Right lobe of liver (tissue), 6 donors: ENCODE measurements around the gene RPL6. TPM values are rescaled to one million over a fixed set of nuclear protein-coding genes. Genes with fewer than 3 reads are reported as not detected.

Experiments
- ATAC-seq, 4 donors: fragments of 200-7000 bp; cut with Tn5 transposase; one replicate each; pipeline ENCODE4 v1.9.1; 2020; ENCODE audit warnings: mild to moderate bottlenecking in 4 of 4, moderate library complexity in 4 of 4
- DNase-seq, 3 donors: peaks; one replicate each; pipeline ENCODE4 v3.0.0-alpha.2; 2020
- H3K27ac ChIP-seq, 3 donors: fragments of 200-600 bp; one replicate each; pipeline ENCODE4 v1.8.0; 2022
- H3K27me3 ChIP-seq, 2 donors: fragments of 200-600 bp; one replicate each; pipeline ENCODE4 v1.8.0; 2022
- H3K36me3 ChIP-seq, 4 donors: fragments of 200-600 bp; sonication (generic) in 1 of 4; one replicate each; pipeline versions ENCODE4 v1.5.1 to v1.8.0; 2017 to 2022; ENCODE audit warnings: control low read depth in 1 of 4
- H3K4me1 ChIP-seq, 4 donors: fragments of 200-600 bp; sonication (generic) in 1 of 4; one replicate each; pipeline versions ENCODE4 v1.5.1 to v1.8.0; 2017 to 2022; ENCODE audit warnings: control low read depth in 1 of 4
- H3K4me3 ChIP-seq, 3 donors: fragments of 200-600 bp; one replicate each; pipeline ENCODE4 v1.8.0; 2022
- H3K9me3 ChIP-seq, 4 donors: fragments of 200-600 bp; sonication (generic) in 1 of 4; one replicate each; pipeline versions ENCODE4 v1.5.1 to v1.8.0; 2017 to 2022; ENCODE audit warnings: control low read depth in 1 of 4
- CTCF ChIP-seq, 4 donors: fragments of 200-600 bp in 3 of 4; fragments of 450-650 bp in 1 of 4; IDR thresholded peaks; one replicate each; pipeline versions ENCODE4 v1.5.1 to v1.8.0; 2016 to 2022; ENCODE audit warnings: antibody characterized with exemption in 4 of 4, mild to moderate bottlenecking in 2 of 4
- POLR2A ChIP-seq: fragments of 450-650 bp; IDR thresholded peaks from one replicate; pipeline ENCODE4 v1.6.1; 2017; ENCODE audit warnings: antibody characterized with exemption, mild to moderate bottlenecking
- WGBS: methylation state at CpG from one replicate; pipeline ENCODE4 v1.1.6; 2018; ENCODE audit warnings: low coverage, low lambda C conversion rate; ENCODE audit not compliant: insufficient coverage; ENCODE audit errors: missing lambda C conversion rate; 5-methylcytosine and 5-hydroxymethylcytosine counted together
- intact Hi-C, 2 donors: fragments of 100-400 bp; cut with DNase I; formaldehyde crosslinking; loops; one replicate each; pipeline versions ENCODE4 v1.11.2 to v1.14.1; 2022
- total RNA-seq, 6 experiments: library from RNA; depleted of rRNA in 2 of 6; stranded (reverse); fragments of >200 nt in 2 of 6; fragmentation: NEBNext Ultra II Directional in 3 of 6; extraction: Animal tissue kit (Norgen Biotek cat#: 25700) in 3 of 6; gene quantifications; one replicate each; pipeline versions ENCODE4 v1.1.0 to v1.2.4, GENCODE V29; 2016 to 2023
- donor health status: DM: no; HTN: yes; CAD: no.
- donor health status: DM: no; HTN: no; CAD: no.
- donor health status: DM: no; HTN: no; CAD: no.
- donor health status: DM: no; HTN: yes; CAD: no.
- donor health status: DM: no; HTN: yes; CAD: no.

Gene RPL6
- total RNA-seq, 6 experiments from 2014 or later, result 393 to 887 (median 470) TPM

DNA sequence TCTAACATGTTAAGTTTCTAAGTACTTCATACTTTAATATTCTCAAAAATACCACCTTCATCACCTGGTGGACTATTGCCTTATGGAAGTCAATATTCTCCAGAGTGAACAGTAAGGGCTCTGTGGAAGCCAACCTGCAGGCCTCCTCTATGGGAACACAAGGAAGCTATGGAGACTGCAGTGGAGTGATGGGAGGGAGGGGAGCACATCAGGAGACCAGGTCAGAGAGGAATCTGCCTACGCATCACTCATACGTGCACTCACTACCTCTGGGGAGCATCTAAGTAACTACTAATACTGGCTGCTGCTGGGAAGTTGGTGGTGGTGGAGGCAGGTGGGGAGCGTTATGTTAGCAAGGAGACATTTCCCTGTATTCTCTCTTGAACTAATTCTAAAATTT lies 47.1 kb downstream of the RPL6 start:
- intact Hi-C loops, result no loop called here
- no peak for ATAC-seq
- Histone ChIP-seq H3K36me3 (no peaks in the 10 kb centered on the region), H3K4me3 (no peak overlapping the region), H3K9me3 (no peaks in the 10 kb centered on the region), H3K27me3 (no peaks in the 10 kb centered on the region), H3K27ac (no peak overlapping the region), H3K4me1 (no peaks in the 10 kb centered on the region)
- no peak for DNase-seq
- no peak for TF ChIP-seq POLR2A
- TF ChIP-seq CTCF (IDR thresholded peaks at IDR 0.05), result no peak
- WGBS, result 83% methylated on average over 3 of the region's 3 CpGs

DNA sequence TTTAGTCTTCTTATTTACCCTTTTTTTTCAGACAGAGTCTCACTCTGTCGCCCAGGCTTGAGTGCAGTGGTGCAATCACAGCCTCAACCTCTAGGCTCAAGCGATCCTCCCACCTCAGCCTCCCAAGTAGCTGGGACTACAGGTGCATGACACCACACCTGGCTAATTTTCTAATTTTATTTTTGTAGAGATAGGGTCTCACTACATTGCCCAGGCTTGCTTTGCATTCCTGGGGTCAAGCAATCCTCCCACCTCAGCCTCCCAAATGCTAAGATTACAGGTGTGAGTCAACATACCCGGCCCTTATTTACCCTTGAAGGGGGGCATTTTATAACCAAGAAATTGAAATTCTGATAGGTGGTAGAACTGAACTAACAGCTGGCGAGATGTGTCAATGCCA lies 48.1 kb downstream of the RPL6 start:
- 92% methylated on average over 4 of the region's 4 CpGs for WGBS
- DNase-seq, result no peak
- ATAC-seq, result no peak
- Histone ChIP-seq H3K4me1 (no peaks in the 10 kb centered on the region), H3K27ac (no peak overlapping the region), H3K4me3 (no peak overlapping the region), H3K36me3 (no peaks in the 10 kb centered on the region), H3K27me3 (no peaks in the 10 kb centered on the region), H3K9me3 (no peaks in the 10 kb centered on the region)
- no peak for TF ChIP-seq CTCF (IDR thresholded peaks at IDR 0.05)
- TF ChIP-seq POLR2A, result no peak
- intact Hi-C loops, result no loop called here

- TF ChIP-seq CTCF (IDR thresholded peaks at IDR 0.05) (no peak), POLR2A (no peak)
- H3K36me3 ChIP-seq, result no peaks in the 10 kb centered on the region
- DNase-seq (no peak), ATAC-seq (no peak)
- no peak overlapping the region for H3K4me3 ChIP-seq
- no peak overlapping the region for H3K27ac ChIP-seq
- intact Hi-C loops, result no loop called here
- WGBS, result 95% methylated on average over 3 of the region's 4 CpGs
- H3K4me1 ChIP-seq, result no peaks in the 10 kb centered on the region
- H3K27me3 ChIP-seq, result no peaks in the 10 kb centered on the region
- H3K9me3 ChIP-seq, result no peaks in the 10 kb centered on the region
Observed at GRCh38 chr12:112359290-112359689, 50.1 kb downstream of the RPL6 start.

- 94% methylated on average over 2 of the region's 2 CpGs for WGBS
Observed at GRCh38 chr12:112357214-112357613, 52.2 kb downstream of the RPL6 start.

More at GRCh38 chr12:112357214-112357613, 52.2 kb downstream of the RPL6 start:
- no peak for TF ChIP-seq POLR2A
- TF ChIP-seq CTCF (IDR thresholded peaks at IDR 0.05), result no peak
- DNase-seq (no peak), ATAC-seq (no peak)
- H3K4me3 ChIP-seq, result no peak overlapping the region
- H3K27me3 ChIP-seq, result no peaks in the 10 kb centered on the region
- intact Hi-C loops, result no loop called here
- no peak overlapping the region for H3K27ac ChIP-seq
- H3K9me3 ChIP-seq, result no peaks in the 10 kb centered on the region
- H3K36me3 ChIP-seq, result no peaks in the 10 kb centered on the region
- H3K4me1 ChIP-seq, result no peaks in the 10 kb centered on the region

Other genes starting within 250 kb of the RPL6 start
- gene HECTD4, start 27.2 kb downstream of the RPL6 start, total RNA-seq, result 10 to 100 TPM; 12.6 to 24.4 (median 19.3) TPM
- gene PTPN11, start 9.3 kb upstream of the RPL6 start, total RNA-seq, result 10 to 100 TPM; 66.4 to 77.7 (median 68.6) TPM